Hindlimb muscle (tissue), 1 donor: ENCODE data around the gene RNLS. TPM values are rescaled to one million over a fixed set of nuclear protein-coding genes. Genes with fewer than 3 reads are reported as not detected.
A peak's percentile ranks its signal among the peaks of the same experiment; 100 is the strongest.

Source experiments
- DNase-seq: peaks from one replicate; pipeline ENCODE4 v3.0.0-alpha.2; 2013
- polyA plus RNA-seq: library from polyadenylated mRNA; unstranded; fragments of 120-200 nt; gene quantifications from one replicate; pipeline ENCODE4 v1.2.1, GENCODE V29; 2013; ENCODE audit not compliant: insufficient read length

Gene RNLS
- polyA plus RNA-seq, 1 donor = 2.7 TPM

GRCh38 chr10:88254091-88254490 lies 329.0 kb downstream of the RNLS start:
- DNase-seq = no peak

- no peak for DNase-seq
Measured at GRCh38 chr10:88253622-88254021, 329.5 kb downstream of the RNLS start.

GRCh38 chr10:88253128-88253527 lies 330.0 kb downstream of the RNLS start:
- no peak for DNase-seq

- DNase-seq = no peak
Measured at GRCh38 chr10:88249450-88249849, 333.7 kb downstream of the RNLS start.

GRCh38 chr10:88246675-88247074 lies 336.4 kb downstream of the RNLS start:
- DNase-seq = no peak

GRCh38 chr10:88245974-88246511 lies 337.1 kb downstream of the RNLS start:
- DNase-seq = peak; percentile 69

- no peak for DNase-seq
Measured at GRCh38 chr10:88244781-88245625, 338.1 kb downstream of the RNLS start.

- DNase-seq = no peak
Measured at GRCh38 chr10:88243836-88244730, 339.0 kb downstream of the RNLS start.

GRCh38 chr10:88243202-88243744 lies 339.8 kb downstream of the RNLS start:
- no peak for DNase-seq

GRCh38 chr10:88241501-88241900 lies 341.6 kb downstream of the RNLS start:
- DNase-seq = no peak

GRCh38 chr10:88239212-88239611 lies 343.9 kb downstream of the RNLS start:
- DNase-seq = no peak

GRCh38 chr10:88238615-88238914 lies 344.6 kb downstream of the RNLS start:
- DNase-seq = no peak

- DNase-seq = no peak
Measured at GRCh38 chr10:88237896-88238614, 345.1 kb downstream of the RNLS start.

- DNase-seq = no peak
Measured at GRCh38 chr10:88236121-88236743, 346.9 kb downstream of the RNLS start.

GRCh38 chr10:88234297-88234696 lies 348.8 kb downstream of the RNLS start:
- DNase-seq = no peak

- DNase-seq = no peak
Measured at GRCh38 chr10:88233870-88234269, 349.2 kb downstream of the RNLS start.

- DNase-seq = no peak
Measured at GRCh38 chr10:88232983-88233543, 350.1 kb downstream of the RNLS start.

- DNase-seq = peak; percentile 79
Measured at GRCh38 chr10:88232029-88232895, 350.9 kb downstream of the RNLS start.

- DNase-seq = no peak
Measured at GRCh38 chr10:88230251-88230650, 352.9 kb downstream of the RNLS start.

GRCh38 chr10:88228130-88228529 lies 355.0 kb downstream of the RNLS start:
- DNase-seq = no peak
